Stimulated activated CD4-positive, alpha-beta T cell treated with anti-CD3 and anti-CD28 coated beads, Interleukin-12 subunit alpha, Interleukin-12 subunit beta, amount 100 ng/mL, for 48 hours (primary cell): ENCODE measurements around the gene RPL11.
"Not testable (repeated sequence)": the region's sequence is repeated elsewhere in the genome, so short reads cannot be mapped to it uniquely, and the experiment has no call there.

Experiments used
- DNase-seq, 3 donors: peaks; one replicate each; pipeline ENCODE4 v3.0.0-alpha.2; 2020; ENCODE audit warnings: low read depth in 2 of 3, low spot score in 1 of 3

The RPL11 gene

GRCh38 chr1:23727362-23727811 is 35.8 kb downstream of the RPL11 start:
- no peak for DNase-seq

- no peak for DNase-seq
These were observed 41.0 kb downstream of the RPL11 start for GRCh38 chr1:23732363-23733224.

- not testable (repeated sequence) for DNase-seq
These were observed 41.7 kb downstream of the RPL11 start for GRCh38 chr1:23733281-23733680.

GRCh38 chr1:23736437-23737134 is 45.0 kb downstream of the RPL11 start:
- DNase-seq = peak in 1 of 3 donors; percentile 21

GRCh38 chr1:23741609-23742008 is 50.0 kb downstream of the RPL11 start:
- no peak for DNase-seq

GRCh38 chr1:23742670-23743286 is 51.2 kb downstream of the RPL11 start:
- no peak for DNase-seq

GRCh38 chr1:23743287-23744152 is 51.9 kb downstream of the RPL11 start, which contains the start of gene ELOA:
ELOA (plus strand) TSS chr1:23743471; CDS start chr1:23743504, 33 bp downstream.
- peak; percentile 46 to 66 (median 53) for DNase-seq

- no peak for DNase-seq
These were observed 53.9 kb downstream of the RPL11 start for GRCh38 chr1:23745515-23745914.
